HepG2 (cell line): ENCODE data around the gene COMMD1. TPM values are rescaled to one million over a fixed set of nuclear protein-coding genes. Genes with fewer than 3 reads are reported as not detected.

ENCODE experiments used
- ATAC-seq: fragments of 200-7000 bp; cut with Tn5 transposase; 3 replicates; pipeline ENCODE4 v1.9.1; 2020; ENCODE audit warnings: mild to moderate bottlenecking, moderate library complexity
- BruUV-seq: library from RNA; stranded (reverse); fragments of 400-500 nt; replicated peaks from 2 replicates; lab custom pipeline; 2021; lab: Mats Ljungman, UMichigan
- CTCF ChIA-PET: fragments of 300-600 bp; formaldehyde crosslinking; extraction: SDS; loops from one replicate; lab custom pipeline; 2021; ENCODE audit warnings: low total read pairs, inconsistent platforms, low intra/inter-chr PET ratio; lab: Yijun Ruan, JAX
- POLR2A ChIA-PET: fragments of 350-600 bp; sonication (Branson Sonifier 250); formaldehyde crosslinking; loops from one replicate; lab custom pipeline; 2020; ENCODE audit warnings: antibody characterized with exemption, inconsistent platforms; lab: Yijun Ruan, JAX
- DNase-seq: peaks from one replicate; pipeline ENCODE4 v3.0.0-alpha.2; 2015; ENCODE audit warnings: low spot score
- FAIRE-seq: peaks from 3 replicates; lab custom pipeline; 2011; peaks lifted over from hg19 to GRCh38; lab: Jason Lieb, UNC
- H2AFZ ChIP-seq: one replicate; pipeline ENCODE4 v1.6.1; 2011; ENCODE audit warnings: low read length, inconsistent platforms
- H3K27ac ChIP-seq: fragments of 300-600 bp; 3 replicates; pipeline ENCODE4 v1.8.0; 2011; ENCODE audit warnings: mixed run types, mild to moderate bottlenecking, mixed read lengths, low read length, inconsistent platforms; ENCODE audit not compliant: insufficient read depth; ENCODE audit errors: extremely low read length
- H3K27me3 ChIP-seq, 2 experiments: fragments of 200-600 bp in 1 of 2; 2 replicates in 1 of 2; 3 replicates in 1 of 2; pipeline versions ENCODE4 v1.6.0 to v1.8.0; 2011; ENCODE audit warnings: low read length in 2 of 2, mild to moderate bottlenecking in 2 of 2, moderate library complexity in 2 of 2, inconsistent platforms in 1 of 2; ENCODE audit not compliant: insufficient read depth in 2 of 2, control insufficient read depth in 1 of 2
- H3K36me3 ChIP-seq, 2 experiments: fragments of 200-600 bp in 1 of 2; replicated peaks in 1 of 2; 2 replicates in 1 of 2; 3 replicates in 1 of 2; pipeline versions ENCODE4 v1.5.1 to v1.8.0; 2011; ENCODE audit warnings: low read length in 2 of 2, inconsistent platforms in 1 of 2; ENCODE audit not compliant: insufficient read depth in 2 of 2, control insufficient read depth in 1 of 2
- H3K4me1 ChIP-seq: 2 replicates; pipeline ENCODE4 v1.5.1; 2012; ENCODE audit warnings: low read length, inconsistent platforms; ENCODE audit not compliant: insufficient read depth
- H3K4me2 ChIP-seq: 2 replicates; pipeline ENCODE4 v1.6.0; 2011; ENCODE audit warnings: low read depth, low read length, inconsistent platforms
- H3K4me3 ChIP-seq, 3 experiments: fragments of 200-600 bp in 1 of 3; sonication (generic), shearing (Covaris generic) in 1 of 3; replicated peaks in 1 of 3; 2 replicates each; pipeline ENCODE4 v1.5.1; 2011 to 2016; ENCODE audit warnings: low read length in 3 of 3, inconsistent platforms in 2 of 3, low read depth in 2 of 3, mild to moderate bottlenecking in 2 of 3, control low read depth in 1 of 3, mixed read lengths in 1 of 3; ENCODE audit not compliant: insufficient read depth in 1 of 3
- H3K79me2 ChIP-seq: one replicate; pipeline ENCODE4 v1.6.1; 2011; ENCODE audit warnings: low read length, inconsistent platforms; ENCODE audit not compliant: insufficient read depth
- H3K9ac ChIP-seq: 2 replicates; pipeline ENCODE4 v1.6.0; 2011; ENCODE audit warnings: mild to moderate bottlenecking, low read depth, low read length, inconsistent platforms; ENCODE audit not compliant: insufficient read depth
- H3K9me3 ChIP-seq: 2 replicates; pipeline ENCODE4 v1.5.1; 2012; ENCODE audit warnings: mild to moderate bottlenecking, low read length
- H4K20me1 ChIP-seq: 2 replicates; pipeline ENCODE4 v1.6.0; 2011; ENCODE audit warnings: inconsistent platforms, mild to moderate bottlenecking, low read length, moderate library complexity; ENCODE audit not compliant: insufficient read depth
- HNRNPK ChIP-seq: fragments of 200-400 bp; formaldehyde crosslinking; IDR thresholded peaks from 2 replicates; pipeline ENCODE4 v1.6.1; 2018; ENCODE audit warnings: low read length, low read depth, moderate library complexity, mild to moderate bottlenecking; ENCODE audit not compliant: poor library complexity, severe bottlenecking
- MED1 ChIP-seq: sonication (generic); formaldehyde crosslinking; IDR thresholded peaks from 2 replicates; pipeline ENCODE4 v1.4.0; 2020; ENCODE audit warnings: missing genetic modification reagents
- NFATC3 ChIP-seq: sonication (generic); formaldehyde crosslinking; IDR thresholded peaks from 2 replicates; pipeline ENCODE4 v1.5.1; 2020; ENCODE audit warnings: mild to moderate bottlenecking, missing genetic modification reagents
- NR3C1 ChIP-seq: sonication (generic); formaldehyde crosslinking; IDR thresholded peaks from 2 replicates; pipeline ENCODE4 v1.4.0; 2020; ENCODE audit warnings: missing genetic modification reagents
- TAF1 ChIP-seq: sonication (generic); formaldehyde crosslinking; IDR thresholded peaks from 2 replicates; pipeline ENCODE4 v1.4.0; 2020; ENCODE audit warnings: missing genetic modification reagents
- ZNF335 ChIP-seq: sonication (generic); formaldehyde crosslinking; IDR thresholded peaks from 2 replicates; pipeline ENCODE4 v1.4.0; 2020; ENCODE audit warnings: missing genetic modification reagents
- ZNF343 ChIP-seq: sonication (generic); formaldehyde crosslinking; IDR thresholded peaks from 2 replicates; pipeline ENCODE4 v1.4.0; 2020; ENCODE audit warnings: mild to moderate bottlenecking, missing genetic modification reagents
- ZNF589 ChIP-seq: sonication (generic); formaldehyde crosslinking; conservative IDR thresholded peaks from 2 replicates; pipeline ENCODE4 v1.8.0; 2022; ENCODE audit warnings: mild to moderate bottlenecking, moderate library complexity, missing genetic modification reagents
- WGBS: methylation state at CpG from one replicate; pipeline ENCODE4 v1.1.6; 2017; ENCODE audit warnings: low lambda C conversion rate; 5-methylcytosine and 5-hydroxymethylcytosine counted together
- in situ Hi-C: cut with HindIII; loops from 2 replicates; pipeline ENCODE4 v1.10.0; 2017; ENCODE audit warnings: low pct_unique_long_range_greater_than_20kb; ENCODE audit not compliant: extremely low pct_ligation_motif_present
- intact Hi-C: fragments of 100-400 bp; cut with micrococcal nuclease; formaldehyde crosslinking; loops from one replicate; pipeline ENCODE4 v1.10.0; 2022; ENCODE audit not compliant: unreplicated experiment
- polyA plus RNA-seq, 8 experiments: library from polyadenylated mRNA; depleted of rRNA in 3 of 8; stranded (reverse) in 7 of 8; unstranded in 1 of 8; fragments of >200 nt; fragmentation: Illumina TruSeq in 4 of 8; extraction: Trizol in 4 of 8; gene quantifications; 2 replicates each; pipeline versions ENCODE4 v1.2.1 to v1.2.3, GENCODE V29; 2011 to 2016; ENCODE audit warnings: low read depth in 4 of 8, missing spikeins in 1 of 8, mixed read lengths in 1 of 8; ENCODE audit not compliant: insufficient read depth in 1 of 8
- total RNA-seq, 5 experiments: library from RNA; depleted of rRNA; stranded (reverse); fragments of >200 nt; fragmentation: Illumina TruSeq; extraction: Trizol; gene quantifications; 2 replicates each; pipeline ENCODE4 v1.2.3, GENCODE V29; 2016; ENCODE audit warnings: low read depth in 1 of 5
- TF ChIP-seq, protein P1 (sequence below): sonication (generic); formaldehyde crosslinking; conservative IDR thresholded peaks from 2 replicates; pipeline ENCODE4 v1.8.0; 2022; ENCODE audit warnings: low read depth, missing genetic modification reagents
- TF ChIP-seq, protein P2 (sequence below): sonication (generic); formaldehyde crosslinking; IDR thresholded peaks from 2 replicates; pipeline ENCODE4 v1.8.0; 2022; ENCODE audit warnings: mild to moderate bottlenecking, missing genetic modification reagents, moderate library complexity

COMMD1 gene
- total and polyA plus RNA-seq, 2 of the 13 experiments (the other 11 are each of a cell fraction or from before 2014, with no cell fraction given): 25.7 to 105 TPM

DNA sequence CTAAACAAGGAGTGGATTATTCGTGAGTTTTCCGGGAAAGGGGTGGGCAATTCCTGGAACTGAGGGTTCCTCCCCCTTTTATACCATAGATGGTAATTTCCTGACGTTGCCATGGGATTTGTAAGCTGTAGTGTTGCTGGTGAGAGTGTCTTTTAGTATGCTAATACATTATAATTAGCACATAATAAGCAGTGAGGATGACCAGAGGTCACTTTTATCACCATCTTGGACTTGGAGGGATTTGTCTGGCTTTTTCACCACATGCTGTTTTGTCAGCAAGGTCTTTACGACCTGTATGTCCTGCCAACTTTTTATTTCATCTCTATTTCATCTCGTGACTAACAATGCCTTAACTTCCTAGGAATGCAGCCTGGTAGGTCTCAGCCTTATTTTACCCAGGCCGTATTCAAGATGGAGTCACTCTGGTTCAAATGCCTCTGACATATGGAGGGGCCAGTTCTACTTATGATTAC is 165.7 kb downstream of the COMMD1 start:
- Histone ChIP-seq H3K9ac (no peak overlapping the region), H3K79me2 (no peaks in the 10 kb centered on the region), H4K20me1 (no peaks in the 10 kb centered on the region; the same call in 1 of the 2 replicates), H3K27me3 (no peaks in the 10 kb centered on the region), H2AFZ (no peak overlapping the region), H3K9me3 (peaks cover 5% of the 10 kb centered on the region; the same call in 1 of the 2 replicates), H3K4me1 (peaks cover 14% of the 10 kb centered on the region), H3K4me3 (no peak overlapping the region), H3K27ac (no peak overlapping the region), H3K36me3 (no peaks in the 10 kb centered on the region), H3K4me2 (no peak overlapping the region)
- FAIRE-seq: no peak
- WGBS: 90% methylated on average over 6 of the region's 6 CpGs
- POLR2A ChIA-PET: no interaction called here
- CTCF ChIA-PET: no interaction called here
- no TSS peak for BruUV-seq
- ATAC-seq: no peak
- no peak for TF ChIP-seq NFATC3 (CRISPR knock-in tag)
- TF ChIP-seq, protein P1, sequence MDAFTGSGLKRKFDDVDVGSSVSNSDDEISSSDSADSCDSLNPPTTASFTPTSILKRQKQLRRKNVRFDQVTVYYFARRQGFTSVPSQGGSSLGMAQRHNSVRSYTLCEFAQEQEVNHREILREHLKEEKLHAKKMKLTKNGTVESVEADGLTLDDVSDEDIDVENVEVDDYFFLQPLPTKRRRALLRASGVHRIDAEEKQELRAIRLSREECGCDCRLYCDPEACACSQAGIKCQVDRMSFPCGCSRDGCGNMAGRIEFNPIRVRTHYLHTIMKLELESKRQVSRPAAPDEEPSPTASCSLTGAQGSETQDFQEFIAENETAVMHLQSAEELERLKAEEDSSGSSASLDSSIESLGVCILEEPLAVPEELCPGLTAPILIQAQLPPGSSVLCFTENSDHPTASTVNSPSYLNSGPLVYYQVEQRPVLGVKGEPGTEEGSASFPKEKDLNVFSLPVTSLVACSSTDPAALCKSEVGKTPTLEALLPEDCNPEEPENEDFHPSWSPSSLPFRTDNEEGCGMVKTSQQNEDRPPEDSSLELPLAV: no peak
- TF ChIP-seq ZNF335: no peak
- no peak for TF ChIP-seq HNRNPK
- no peak for TF ChIP-seq ZNF589 (CRISPR knock-in tag)
- no peak for TF ChIP-seq MED1
- TF ChIP-seq, protein P2, sequence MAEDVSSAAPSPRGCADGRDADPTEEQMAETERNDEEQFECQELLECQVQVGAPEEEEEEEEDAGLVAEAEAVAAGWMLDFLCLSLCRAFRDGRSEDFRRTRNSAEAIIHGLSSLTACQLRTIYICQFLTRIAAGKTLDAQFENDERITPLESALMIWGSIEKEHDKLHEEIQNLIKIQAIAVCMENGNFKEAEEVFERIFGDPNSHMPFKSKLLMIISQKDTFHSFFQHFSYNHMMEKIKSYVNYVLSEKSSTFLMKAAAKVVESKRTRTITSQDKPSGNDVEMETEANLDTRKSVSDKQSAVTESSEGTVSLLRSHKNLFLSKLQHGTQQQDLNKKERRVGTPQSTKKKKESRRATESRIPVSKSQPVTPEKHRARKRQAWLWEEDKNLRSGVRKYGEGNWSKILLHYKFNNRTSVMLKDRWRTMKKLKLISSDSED (CRISPR knock-in tag): no peak
- no peak for TF ChIP-seq NR3C1
- TF ChIP-seq TAF1: no peak
- no peak for TF ChIP-seq ZNF343 (CRISPR knock-in tag)
- intact Hi-C loops (no loop called here), in situ Hi-C loops (no loop called here)
- no peak for DNase-seq
